Central memory CD8-positive, alpha-beta T cell (primary cell): ENCODE measurements around the gene PCDHB12.

Experiments used
- ATAC-seq: fragments of 150-1000 bp; cut with Tn5 transposase; replicated peaks from 2 replicates; pipeline ENCODE4 v1.10.0; 2022; ENCODE audit warnings: mild to moderate bottlenecking, moderate FRiP score, moderate number of reproducible peaks; ENCODE audit not compliant: poor library complexity, severe bottlenecking; ENCODE audit errors: extremely low read depth
- DNase-seq, 2 donors: peaks; one replicate each; pipeline ENCODE4 v3.0.0; 2021; ENCODE audit warnings: low spot score in 2 of 2
- H3K27ac Mint-ChIP-seq: one replicate; pipeline ENCODE4 v1.8.0; 2022; ENCODE audit warnings: low read depth, mild to moderate bottlenecking, moderate library complexity, mixed read lengths
- H3K27me3 Mint-ChIP-seq: one replicate; pipeline ENCODE4 v1.8.0; 2022; ENCODE audit warnings: mixed read lengths
- H3K36me3 Mint-ChIP-seq: one replicate; pipeline ENCODE4 v1.8.0; 2022; ENCODE audit warnings: mild to moderate bottlenecking, moderate library complexity, mixed read lengths; ENCODE audit not compliant: insufficient read depth
- H3K4me1 Mint-ChIP-seq: one replicate; pipeline ENCODE4 v1.8.0; 2022; ENCODE audit warnings: mixed read lengths
- H3K4me3 Mint-ChIP-seq: one replicate; pipeline ENCODE4 v1.8.0; 2022; ENCODE audit warnings: mild to moderate bottlenecking, moderate library complexity, mixed read lengths
- H3K9me3 Mint-ChIP-seq: one replicate; pipeline ENCODE4 v1.8.0; 2022; ENCODE audit warnings: mixed read lengths

The PCDHB12 gene

DNA sequence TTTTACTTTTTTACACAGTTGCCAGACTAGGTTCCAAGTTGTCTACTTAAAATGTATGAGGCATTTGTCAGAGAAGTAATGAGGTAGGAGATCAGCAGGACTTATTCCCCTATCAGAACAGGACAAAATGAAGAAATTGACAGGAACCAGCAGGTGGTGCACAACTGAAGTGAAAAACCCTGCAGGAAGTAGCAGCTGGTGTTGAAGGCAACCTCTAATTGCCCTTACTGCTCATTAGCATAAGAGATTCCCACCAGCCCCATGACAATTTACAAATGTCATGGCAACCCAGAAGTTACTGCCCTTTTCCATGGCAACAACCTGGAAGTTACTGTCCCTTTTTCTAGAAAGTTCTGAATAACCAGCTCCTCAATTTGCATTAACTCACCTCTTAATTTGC lies 42.1 kb downstream of the PCDHB12 start:
- DNase-seq (no peak), ATAC-seq (no peak)
- Mint-ChIP-seq H3K27me3 (no peaks in the 10 kb centered on the region), H3K36me3 (no peaks in the 10 kb centered on the region), H3K4me1 (no peaks in the 10 kb centered on the region), H3K4me3 (no peak overlapping the region), H3K9me3 (peaks cover 27% of the 10 kb centered on the region), H3K27ac (no peak overlapping the region)

DNA sequence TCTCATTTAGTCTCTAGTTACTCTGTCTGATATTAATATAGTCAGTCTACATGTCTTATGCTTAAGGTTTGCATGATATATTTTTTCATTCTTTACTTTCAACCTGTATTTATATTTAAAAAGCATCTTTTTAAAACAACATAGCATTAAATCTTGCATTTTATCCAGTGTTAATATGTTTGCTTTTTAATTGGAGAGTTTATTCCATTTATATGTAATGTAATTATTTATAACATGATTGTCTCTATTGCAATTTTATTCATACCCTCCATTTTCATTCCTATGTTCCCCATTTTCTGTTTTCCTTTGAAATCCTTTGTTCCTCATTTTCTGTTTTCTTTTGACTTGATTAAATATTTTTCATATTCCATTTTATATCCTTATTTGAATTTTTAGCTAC lies 49.9 kb downstream of the PCDHB12 start:
- no peak for DNase-seq
- H3K4me3 Mint-ChIP-seq: no peak overlapping the region
- no peaks in the 10 kb centered on the region for H3K27me3 Mint-ChIP-seq
- peaks cover 17% of the 10 kb centered on the region for H3K9me3 Mint-ChIP-seq
- no peaks in the 10 kb centered on the region for H3K4me1 Mint-ChIP-seq
- no peaks in the 10 kb centered on the region for H3K36me3 Mint-ChIP-seq
- H3K27ac Mint-ChIP-seq: no peak overlapping the region
- ATAC-seq: no peak

DNA sequence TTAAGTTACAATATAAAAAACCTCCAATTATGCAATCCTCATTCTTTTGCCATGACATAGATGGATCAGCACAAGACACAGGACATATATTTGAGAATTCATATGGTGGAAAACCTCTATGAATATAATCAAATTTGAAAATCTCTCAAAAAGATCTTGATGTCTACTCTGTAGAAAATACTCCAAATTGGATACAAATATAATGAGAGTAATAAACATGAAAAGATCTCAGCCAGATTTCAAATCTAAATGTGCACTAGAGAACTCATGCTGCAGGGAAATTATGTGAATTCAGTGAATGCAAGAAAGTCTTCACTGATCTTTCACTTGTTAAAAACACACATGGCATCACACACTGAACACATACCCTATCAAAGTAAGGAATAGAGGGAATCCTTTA lies 50.4 kb downstream of the PCDHB12 start:
- Mint-ChIP-seq H3K4me1 (no peaks in the 10 kb centered on the region), H3K36me3 (no peaks in the 10 kb centered on the region), H3K27ac (no peak overlapping the region), H3K27me3 (no peaks in the 10 kb centered on the region), H3K9me3 (peaks cover 21% of the 10 kb centered on the region), H3K4me3 (no peak overlapping the region)
- ATAC-seq (no peak), DNase-seq (no peak)

DNA sequence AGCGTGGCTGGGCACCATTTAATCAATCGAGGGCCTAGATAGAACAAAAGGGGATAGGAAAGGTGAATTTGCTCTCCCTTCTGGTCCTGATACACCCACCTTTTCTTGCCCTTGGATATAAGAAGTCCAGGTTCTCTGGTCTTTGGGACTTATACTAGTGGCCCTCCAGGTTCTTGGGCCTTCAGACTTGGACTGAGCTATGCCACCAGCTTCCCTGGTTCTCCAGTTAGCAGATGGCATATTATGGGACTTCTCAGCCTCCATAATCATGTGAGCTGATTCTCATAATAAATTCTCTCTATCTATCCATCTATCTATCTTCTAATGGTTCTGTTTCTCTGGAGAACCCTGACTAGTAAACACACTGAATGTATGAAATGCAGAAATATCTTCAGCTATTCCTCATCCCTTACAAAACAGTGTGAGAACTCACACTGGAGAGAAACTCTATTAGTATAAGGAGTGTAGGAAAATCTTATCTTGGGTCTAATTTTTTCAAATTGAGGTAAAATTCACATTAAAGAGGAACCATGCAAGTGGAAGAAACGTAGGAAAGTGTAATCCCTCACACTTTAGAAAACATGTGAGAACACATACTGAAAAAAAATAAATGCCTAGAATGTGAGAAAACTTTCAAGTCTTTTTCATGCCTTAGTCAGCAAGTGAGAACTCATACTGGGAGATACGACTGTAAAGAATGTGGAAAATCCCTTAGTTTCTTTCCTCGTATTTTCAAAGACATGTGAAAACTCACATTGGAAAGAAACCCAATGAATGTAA lies 52.1 kb downstream of the PCDHB12 start:
- Mint-ChIP-seq H3K36me3 (no peaks in the 10 kb centered on the region), H3K4me1 (no peaks in the 10 kb centered on the region), H3K4me3 (no peak overlapping the region), H3K27me3 (no peaks in the 10 kb centered on the region), H3K9me3 (peaks cover 14% of the 10 kb centered on the region), H3K27ac (no peak overlapping the region)
- DNase-seq (no peak), ATAC-seq (no peak)

DNA sequence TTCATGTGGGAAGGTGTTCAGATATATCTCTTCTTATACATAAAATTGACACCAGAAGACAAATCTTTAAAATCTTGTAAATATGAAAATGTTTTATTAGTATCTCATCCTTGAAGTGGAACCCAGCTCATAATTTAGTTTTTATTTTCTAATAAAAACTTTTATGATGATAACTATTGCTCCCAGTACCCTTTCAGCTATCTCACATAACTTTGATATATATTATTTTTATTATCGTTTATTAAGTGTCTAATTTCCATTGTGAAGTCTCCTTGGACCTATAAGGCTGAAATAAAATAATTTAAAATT lies 52.7 kb downstream of the PCDHB12 start:
- no peaks in the 10 kb centered on the region for H3K4me1 Mint-ChIP-seq
- no peaks in the 10 kb centered on the region for H3K27me3 Mint-ChIP-seq
- no peaks in the 10 kb centered on the region for H3K36me3 Mint-ChIP-seq
- no peak overlapping the region for H3K4me3 Mint-ChIP-seq
- no peak for DNase-seq
- H3K27ac Mint-ChIP-seq: no peak overlapping the region
- no peak for ATAC-seq
- peaks cover 18% of the 10 kb centered on the region for H3K9me3 Mint-ChIP-seq
